ENCODE measurements around the gene VPS8.

VPS8 gene

GRCh38 chr3:184785890-184786279 lies 26.1 kb upstream of the VPS8 start:
- H3K4me3 ChIP-seq (ENCODE audit: low read length) = no peak overlapping the region
- TF ChIP-seq CTCF (conservative IDR thresholded peaks at IDR 0.05; ENCODE audit: low read depth, low read length) = no peak
- no peak for DNase-seq (ENCODE audit: low read depth)

GRCh38 chr3:184786280-184786941 lies 25.6 kb upstream of the VPS8 start:
- DNase-seq (ENCODE audit: low read depth) = no peak
- TF ChIP-seq CTCF (conservative IDR thresholded peaks at IDR 0.05; ENCODE audit: low read depth, low read length) = no peak
- H3K4me3 ChIP-seq (ENCODE audit: low read length) = no peak overlapping the region

- DNase-seq (ENCODE audit: low read depth) = no peak
- no peak for TF ChIP-seq CTCF (conservative IDR thresholded peaks at IDR 0.05; ENCODE audit: low read depth, low read length)
- no peak overlapping the region for H3K4me3 ChIP-seq (ENCODE audit: low read length)
Observed at GRCh38 chr3:184788751-184789150, 23.2 kb upstream of the VPS8 start.

GRCh38 chr3:184789314-184789998 lies 22.5 kb upstream of the VPS8 start:
- H3K4me3 ChIP-seq (ENCODE audit: low read length) = no peak overlapping the region
- DNase-seq (ENCODE audit: low read depth) = no peak
- no peak for TF ChIP-seq CTCF (conservative IDR thresholded peaks at IDR 0.05; ENCODE audit: low read depth, low read length)

GRCh38 chr3:184791171-184791570 lies 20.8 kb upstream of the VPS8 start:
- DNase-seq (ENCODE audit: low read depth) = no peak
- no peak overlapping the region for H3K4me3 ChIP-seq (ENCODE audit: low read length)
- no peak for TF ChIP-seq CTCF (conservative IDR thresholded peaks at IDR 0.05; ENCODE audit: low read depth, low read length)

GRCh38 chr3:184795522-184796190 lies 16.3 kb upstream of the VPS8 start:
- H3K4me3 ChIP-seq (ENCODE audit: low read length) = no peak overlapping the region
- no peak for DNase-seq (ENCODE audit: low read depth)
- no peak for TF ChIP-seq CTCF (conservative IDR thresholded peaks at IDR 0.05; ENCODE audit: low read depth, low read length)

Data from retinal pigment epithelial cell (primary cell).